Loucy (cell line): ENCODE measurements around the gene TMEM187.

Experiments used
- H2AFZ ChIP-seq: fragments of 200-600 bp; sonication (generic); 2 replicates; pipeline ENCODE4 v1.6.0; 2016; ENCODE audit warnings: antibody characterized with exemption, mild to moderate bottlenecking, low read length, moderate library complexity
- H3F3A ChIP-seq: fragments of 200-600 bp; 2 replicates; pipeline ENCODE4 v1.6.0; 2016; ENCODE audit warnings: antibody characterized with exemption, low read depth, mild to moderate bottlenecking
- H3K27me3 ChIP-seq: fragments of 200-600 bp; sonication (generic); 2 replicates; pipeline ENCODE4 v1.6.1; 2014; ENCODE audit warnings: low read length, mild to moderate bottlenecking; ENCODE audit not compliant: insufficient read depth, poor library complexity, severe bottlenecking
- H3K36me3 ChIP-seq: fragments of 200-600 bp; sonication (generic); 2 replicates; pipeline ENCODE4 v1.6.1; 2016; ENCODE audit warnings: low read length; ENCODE audit not compliant: insufficient read depth
- H3K4me1 ChIP-seq: fragments of 200-600 bp; sonication (generic); 2 replicates; pipeline ENCODE4 v1.5.1; 2014; ENCODE audit warnings: low read length, mild to moderate bottlenecking; ENCODE audit not compliant: insufficient read depth, poor library complexity, severe bottlenecking
- H3K4me2 ChIP-seq: fragments of 200-600 bp; sonication (generic); 2 replicates; pipeline ENCODE4 v1.6.0; 2014; ENCODE audit warnings: antibody characterized with exemption, low read length, low read depth, mild to moderate bottlenecking; ENCODE audit not compliant: poor library complexity, severe bottlenecking
- H3K4me3 ChIP-seq: fragments of 200-600 bp; sonication (generic); 2 replicates; pipeline ENCODE4 v1.5.1; 2014; ENCODE audit warnings: low read length, mild to moderate bottlenecking, mixed read lengths; ENCODE audit not compliant: poor library complexity, severe bottlenecking
- H3K79me2 ChIP-seq: fragments of 200-600 bp; sonication (generic); 2 replicates; pipeline ENCODE4 v1.6.1; 2014; ENCODE audit warnings: low read length; ENCODE audit not compliant: insufficient read depth
- H3K9ac ChIP-seq: fragments of 200-600 bp; sonication (generic); 2 replicates; pipeline ENCODE4 v1.6.0; 2014; ENCODE audit warnings: mild to moderate bottlenecking, low read depth, low read length, moderate library complexity; ENCODE audit not compliant: poor library complexity, severe bottlenecking
- H3K9me2 ChIP-seq: fragments of 200-600 bp; sonication (generic); replicated peaks from 2 replicates; pipeline ENCODE4 v1.6.1; 2016; ENCODE audit warnings: low read depth, low read length, mixed read lengths
- H3K9me3 ChIP-seq: fragments of 200-600 bp; sonication (generic); 2 replicates; pipeline ENCODE4 v1.6.1; 2014; ENCODE audit warnings: mild to moderate bottlenecking, antibody characterized with exemption, low read length, low read depth; ENCODE audit not compliant: insufficient read depth
- H4K20me1 ChIP-seq: fragments of 200-600 bp; sonication (generic); 2 replicates; pipeline ENCODE4 v1.6.0; 2014; ENCODE audit warnings: antibody characterized with exemption, low read length, mild to moderate bottlenecking; ENCODE audit not compliant: insufficient read depth, poor library complexity, severe bottlenecking
- CTCF ChIP-seq: fragments of 200-600 bp; sonication (generic); conservative IDR thresholded peaks from 2 replicates; pipeline ENCODE4 v1.5.1; 2014; ENCODE audit warnings: mild to moderate bottlenecking, antibody characterized with exemption, low read length
- EZH2phosphoT487 ChIP-seq: fragments of 200-600 bp; IDR thresholded peaks from 2 replicates; pipeline ENCODE4 v1.6.1; 2018; ENCODE audit warnings: antibody characterized with exemption, mild to moderate bottlenecking, moderate library complexity, borderline replicate concordance

The TMEM187 gene

GRCh38 chrX:153925387-153925738 lies 47.2 kb upstream of the TMEM187 start:
- no peaks in the 10 kb centered on the region for H3K36me3 ChIP-seq
- H3F3A ChIP-seq = peaks cover 7% of the 10 kb centered on the region; the same call in 1 of the 2 replicates
- H3K4me3 ChIP-seq = peak overlapping the region; percentile 98
- TF ChIP-seq CTCF (no peak), EZH2phosphoT487 (no peak)
- no peaks in the 10 kb centered on the region for H3K9me3 ChIP-seq
- H3K27me3 ChIP-seq = no peaks in the 10 kb centered on the region
- H3K4me2 ChIP-seq = peak overlapping the region; percentile 84
- peaks cover 14% of the 10 kb centered on the region for H4K20me1 ChIP-seq
- peaks cover 64% of the 10 kb centered on the region for H3K79me2 ChIP-seq
- peak overlapping the region; percentile 100 for H3K9ac ChIP-seq
- H2AFZ ChIP-seq = no peak overlapping the region
- H3K9me2 ChIP-seq = no peaks in the 10 kb centered on the region
- peaks cover 11% of the 10 kb centered on the region for H3K4me1 ChIP-seq

DNA sequence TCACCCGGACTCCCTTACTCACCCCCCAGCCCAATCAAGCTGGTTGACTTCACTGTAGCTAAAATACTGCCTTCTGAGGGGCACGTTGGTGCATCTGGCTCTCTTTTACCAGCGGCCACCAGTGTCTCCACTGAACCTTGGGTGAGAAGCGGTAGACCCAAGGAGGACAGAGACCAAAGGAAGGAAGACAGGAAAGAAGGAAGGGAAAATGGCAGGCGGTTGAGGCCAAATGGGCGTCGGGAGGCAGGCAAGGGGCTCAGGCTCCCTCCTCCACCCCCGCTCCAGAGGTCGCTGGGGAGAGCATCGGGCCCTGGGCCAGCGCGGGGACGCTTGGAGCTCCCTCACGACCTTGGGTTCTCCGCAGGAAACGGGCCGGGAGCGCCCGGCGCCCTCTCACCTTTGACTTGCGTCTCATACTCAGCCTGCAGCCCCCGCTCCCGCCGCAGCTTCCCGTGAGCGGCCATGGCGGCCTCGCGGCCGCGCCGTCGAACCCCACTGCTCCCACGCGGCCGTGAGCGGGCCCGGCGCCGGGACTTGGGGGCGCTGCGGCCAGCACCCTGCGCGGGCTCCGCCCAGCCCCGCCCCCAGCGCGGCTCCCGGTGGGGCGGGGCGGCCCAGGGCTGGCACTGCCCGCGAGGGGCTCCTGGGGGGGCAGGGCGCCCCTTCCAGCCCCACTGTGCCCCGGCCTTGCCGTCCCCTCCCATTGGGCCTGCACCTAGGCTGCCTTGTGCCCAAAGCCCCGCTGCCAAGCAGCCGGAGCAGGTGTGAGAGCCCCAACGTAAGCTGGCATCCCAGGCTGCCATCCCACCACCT lies 46.6 kb upstream of the TMEM187 start, which contains the start of gene ARHGAP4:
Gene ARHGAP4 (minus strand): TSS at position 526 of the 813 bp plus-strand sequence. CDS start 62 bp downstream, at position 464.
- H3K9me2 ChIP-seq = no peaks in the 10 kb centered on the region
- peak within 1 kb of the TSS; percentile 100 for H3K9ac ChIP-seq
- peaks cover 7% of the 10 kb centered on the region; the same call in 1 of the 2 replicates for H3F3A ChIP-seq
- peaks cover 59% of the 10 kb centered on the region for H3K79me2 ChIP-seq
- no peaks in the 10 kb centered on the region for H3K9me3 ChIP-seq
- no peaks in the 10 kb centered on the region for H3K27me3 ChIP-seq
- no peak within 1 kb of the TSS for H2AFZ ChIP-seq
- peaks cover 11% of the 10 kb centered on the region for H4K20me1 ChIP-seq
- H3K36me3 ChIP-seq = no peaks in the 10 kb centered on the region
- H3K4me3 ChIP-seq = peak within 1 kb of the TSS; percentile 98
- H3K4me1 ChIP-seq = peaks cover 11% of the 10 kb centered on the region
- no peak for TF ChIP-seq CTCF
- no peak for TF ChIP-seq EZH2phosphoT487
- peak within 1 kb of the TSS; percentile 84 for H3K4me2 ChIP-seq

- TF ChIP-seq EZH2phosphoT487 (no peak), CTCF (no peak)
- no peaks in the 10 kb centered on the region for H3K9me3 ChIP-seq
- no peaks in the 10 kb centered on the region for H3K36me3 ChIP-seq
- peaks cover 11% of the 10 kb centered on the region for H3K4me1 ChIP-seq
- H4K20me1 ChIP-seq = peaks cover 11% of the 10 kb centered on the region
- no peaks in the 10 kb centered on the region for H3K9me2 ChIP-seq
- H3K27me3 ChIP-seq = no peaks in the 10 kb centered on the region
- H3F3A ChIP-seq = peaks cover 7% of the 10 kb centered on the region; the same call in 1 of the 2 replicates
- peak overlapping the region; percentile 98 for H3K4me3 ChIP-seq
- peak overlapping the region; percentile 84 for H3K4me2 ChIP-seq
- H2AFZ ChIP-seq = no peak overlapping the region
- peak overlapping the region; percentile 100 for H3K9ac ChIP-seq
- peaks cover 59% of the 10 kb centered on the region for H3K79me2 ChIP-seq
Measured at GRCh38 chrX:153926552-153926857, 46.0 kb upstream of the TMEM187 start.
